Gastrocnemius medialis (tissue), 4 donors: ENCODE results near the gene TRMT44. TPM values are rescaled to one million over a fixed set of nuclear protein-coding genes. Genes with fewer than 3 reads are reported as not detected.

Experiments
- ATAC-seq, 2 donors: fragments of 150-250 bp; one replicate each; pipeline ENCODE4 v1.9.1; 2016
- DNase-seq, 2 donors: peaks; one replicate each; pipeline ENCODE4 v3.0.0-alpha.2; 2019
- H3K27ac ChIP-seq, 4 donors: fragments of 200-600 bp; sonication (generic); 1 replicate in 1 of 4; 2 replicates in 3 of 4; pipeline ENCODE4 v1.5.1; 2016 to 2018; ENCODE audit warnings: mild to moderate bottlenecking in 2 of 4, moderate library complexity in 1 of 4
- H3K27me3 ChIP-seq, 3 donors: fragments of 200-600 bp; sonication (generic) in 2 of 3; 1 replicate in 1 of 3; 2 replicates in 2 of 3; pipeline versions ENCODE4 v1.5.1 to v1.6.0; 2016 to 2019; ENCODE audit warnings: mild to moderate bottlenecking in 1 of 3, moderate library complexity in 1 of 3
- H3K36me3 ChIP-seq, 2 donors: fragments of 200-600 bp; sonication (generic) in 1 of 2; one replicate each; pipeline ENCODE4 v1.5.1; 2017 to 2018
- H3K4me1 ChIP-seq, 2 donors: fragments of 200-600 bp; sonication (generic) in 1 of 2; one replicate each; pipeline ENCODE4 v1.5.1; 2016 to 2017; ENCODE audit warnings: mild to moderate bottlenecking in 2 of 2
- H3K4me3 ChIP-seq, 4 donors: fragments of 200-600 bp; sonication (generic) in 3 of 4; 1 replicate in 1 of 4; 2 replicates in 3 of 4; pipeline ENCODE4 v1.5.1; 2016 to 2019; ENCODE audit warnings: mild to moderate bottlenecking in 2 of 4
- H3K9me3 ChIP-seq, 3 donors: fragments of 200-600 bp; sonication (generic) in 2 of 3; 1 replicate in 1 of 3; 2 replicates in 2 of 3; pipeline ENCODE4 v1.5.1; 2016 to 2019
- CTCF ChIP-seq, 5 experiments: fragments of 450-650 bp in 3 of 5; fragments of 200-600 bp in 2 of 5; sonication (generic) in 2 of 5; IDR thresholded peaks in 4 of 5; conservative IDR thresholded peaks in 1 of 5; 1 replicate in 4 of 5; 2 replicates in 1 of 5; pipeline ENCODE4 v1.5.1; 2016 to 2019; ENCODE audit warnings: antibody characterized with exemption in 5 of 5, mild to moderate bottlenecking in 3 of 5, moderate library complexity in 3 of 5
- POLR2A ChIP-seq, 2 donors: fragments of 450-650 bp; IDR thresholded peaks; one replicate each; pipeline ENCODE4 v1.6.1; 2017; ENCODE audit warnings: antibody characterized with exemption in 2 of 2, mild to moderate bottlenecking in 2 of 2, moderate library complexity in 2 of 2
- in situ Hi-C, 4 donors: fragments of 200-750 bp; cut with MboI; loops; one replicate each; pipeline versions ENCODE4 v1.15.0 to v1.8.0; 2017; ENCODE audit warnings: low sequenced_read_pairs in 4 of 4
- intact Hi-C: fragments of 100-400 bp; cut with DNase I; formaldehyde crosslinking; loops from one replicate; pipeline ENCODE4 v1.15.1; 2023; ENCODE audit warnings: low total_unique reads
- total RNA-seq, 4 donors: library from RNA; depleted of rRNA; stranded (reverse); fragments of >200 nt; gene quantifications; one replicate each; pipeline versions ENCODE4 v1.1.0 to v1.2.3, GENCODE V29; 2016

TRMT44 gene
- total RNA-seq, 4 donors from 2014 or later: 7.5 to 16.4 (median 10.2) TPM

DNA sequence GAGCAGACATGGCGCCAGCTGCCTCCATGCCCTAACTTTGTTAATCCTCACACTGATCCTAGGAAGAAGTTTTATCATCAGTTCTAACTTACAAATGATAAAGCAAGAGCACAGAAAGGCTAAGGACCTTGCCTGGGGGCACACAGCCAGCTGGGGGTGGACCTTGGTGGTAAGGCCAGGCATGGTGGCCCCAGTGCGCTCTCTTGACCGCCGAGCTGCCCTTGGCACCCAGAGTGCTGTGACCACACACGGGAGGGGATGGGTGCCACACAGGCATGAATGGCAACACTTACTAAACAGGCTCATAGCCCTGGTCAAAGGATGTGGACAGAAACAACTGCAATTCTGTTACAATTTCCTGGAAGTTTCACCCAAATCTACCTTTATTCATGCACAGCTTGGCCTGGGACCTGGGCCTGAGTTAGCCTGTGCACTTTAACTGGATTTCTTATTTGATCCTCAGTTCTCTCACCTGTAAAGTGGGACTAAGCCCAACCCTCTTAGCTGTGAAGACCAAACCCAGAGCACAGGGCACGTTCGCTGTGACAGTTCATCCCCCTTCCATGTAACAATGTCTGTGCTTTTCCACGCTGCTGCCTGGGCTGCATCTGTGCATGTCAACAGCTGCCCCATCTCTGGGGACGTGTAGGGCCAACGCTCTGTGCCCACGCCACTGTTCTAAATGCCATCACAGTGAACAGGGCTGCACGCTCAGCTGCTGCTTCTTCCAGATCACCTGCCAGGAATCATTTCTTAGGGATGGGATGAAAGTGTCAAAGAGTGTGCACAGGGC lies 44.9 kb upstream of the TRMT44 start:
- peaks cover 38 to 42% of the 10 kb centered on the region in 2 donors for H3K4me1 ChIP-seq
- no peaks in the 10 kb centered on the region for H3K9me3 ChIP-seq
- H3K27me3 ChIP-seq: no peaks in the 10 kb centered on the region
- intact Hi-C loops: no loop called here
- no peak for TF ChIP-seq POLR2A (IDR thresholded peaks at IDR 0.05)
- TF ChIP-seq CTCF (IDR thresholded peaks at IDR 0.05 in 4 of 5, conservative IDR thresholded peaks at IDR 0.05 in 1 of 5): no peak
- in situ Hi-C loops: loop anchor here in 1 of 4 donors (10.0 kb wide), 1 partner anchor 71 kb away; no protein-coding TSS in a partner anchor
- peaks cover 0 to 18% of the 10 kb centered on the region in 2 donors for H3K36me3 ChIP-seq
- no peak overlapping the region for H3K4me3 ChIP-seq
- ATAC-seq (no peak), DNase-seq (no peak)
- H3K27ac ChIP-seq: peak overlapping the region in 2 of 4 donors; percentile 11 to 19

- ATAC-seq: no peak
- H3K27me3 ChIP-seq: no peaks in the 10 kb centered on the region
- peaks cover 0 to 18% of the 10 kb centered on the region in 2 donors for H3K36me3 ChIP-seq
- H3K4me1 ChIP-seq: peaks cover 30% of the 10 kb centered on the region in 2 donors
- no peaks in the 10 kb centered on the region for H3K9me3 ChIP-seq
- no peak overlapping the region for H3K27ac ChIP-seq
- H3K4me3 ChIP-seq: no peak overlapping the region
- TF ChIP-seq POLR2A (IDR thresholded peaks at IDR 0.05) (no peak), CTCF (IDR thresholded peaks at IDR 0.05 in 4 of 5, conservative IDR thresholded peaks at IDR 0.05 in 1 of 5) (no peak)
- intact Hi-C loops: no loop called here
- in situ Hi-C loops: loop anchor here in 1 of 4 donors (10.0 kb wide), 1 partner anchor 72 kb away; no protein-coding TSS in a partner anchor
- no peak for DNase-seq
Measured at GRCh38 chr4:8396762-8397406, 43.7 kb upstream of the TRMT44 start.

DNA sequence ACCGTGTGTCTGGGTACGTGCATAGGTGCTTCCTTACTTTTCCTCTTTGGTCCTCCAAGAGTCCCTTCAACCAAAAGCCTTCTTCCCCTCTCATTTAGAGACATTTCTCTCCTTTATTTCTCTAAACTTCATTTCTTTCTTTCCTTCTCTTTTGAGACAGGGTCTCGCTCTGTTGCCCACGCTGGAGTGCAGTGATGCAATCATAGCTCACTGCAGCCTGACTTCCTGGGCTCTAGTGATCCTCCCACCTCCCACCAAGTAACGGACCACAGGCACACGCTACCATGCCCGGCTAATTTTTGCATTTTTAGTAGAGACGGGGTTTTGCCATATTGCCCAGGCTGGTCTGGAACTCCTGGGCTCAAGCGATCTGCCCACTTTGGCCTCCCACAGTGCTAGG lies 42.2 kb upstream of the TRMT44 start:
- Histone ChIP-seq H3K9me3 (no peaks in the 10 kb centered on the region), H3K27me3 (no peaks in the 10 kb centered on the region), H3K4me3 (no peak overlapping the region), H3K4me1 (peaks cover 27% of the 10 kb centered on the region in 2 donors), H3K27ac (no peak overlapping the region), H3K36me3 (peaks cover 0 to 18% of the 10 kb centered on the region in 2 donors)
- no peak for ATAC-seq
- no peak for DNase-seq
- intact Hi-C loops (no loop called here), in situ Hi-C loops (loop anchor here in 1 of 4 donors (10.0 kb wide), 1 partner anchor 74 kb away; no protein-coding TSS in a partner anchor)
- no peak for TF ChIP-seq POLR2A (IDR thresholded peaks at IDR 0.05)
- no peak for TF ChIP-seq CTCF (IDR thresholded peaks at IDR 0.05 in 4 of 5, conservative IDR thresholded peaks at IDR 0.05 in 1 of 5)

GRCh38 chr4:8399298-8399697 lies 41.3 kb upstream of the TRMT44 start:
- Histone ChIP-seq H3K4me3 (no peak overlapping the region), H3K27me3 (no peaks in the 10 kb centered on the region), H3K9me3 (no peaks in the 10 kb centered on the region), H3K27ac (no peak overlapping the region), H3K36me3 (peaks cover 0 to 23% of the 10 kb centered on the region in 2 donors), H3K4me1 (peaks cover 17 to 20% of the 10 kb centered on the region in 2 donors)
- ATAC-seq (no peak), DNase-seq (no peak)
- no peak for TF ChIP-seq CTCF (IDR thresholded peaks at IDR 0.05 in 4 of 5, conservative IDR thresholded peaks at IDR 0.05 in 1 of 5)
- TF ChIP-seq POLR2A (IDR thresholded peaks at IDR 0.05): no peak
- in situ Hi-C loops (loop anchor here in 1 of 4 donors (10.0 kb wide), 1 partner anchor 74 kb away; no protein-coding TSS in a partner anchor), intact Hi-C loops (no loop called here)
